NCI-H187 (cell line): Measurements from ENCODE around the gene SLC66A2.

Source experiments
- DNase-seq, 2 experiments: peaks; one replicate each; lab custom pipeline; 2025; lab: John Stamatoyannopoulos, UW

Gene SLC66A2

DNA sequence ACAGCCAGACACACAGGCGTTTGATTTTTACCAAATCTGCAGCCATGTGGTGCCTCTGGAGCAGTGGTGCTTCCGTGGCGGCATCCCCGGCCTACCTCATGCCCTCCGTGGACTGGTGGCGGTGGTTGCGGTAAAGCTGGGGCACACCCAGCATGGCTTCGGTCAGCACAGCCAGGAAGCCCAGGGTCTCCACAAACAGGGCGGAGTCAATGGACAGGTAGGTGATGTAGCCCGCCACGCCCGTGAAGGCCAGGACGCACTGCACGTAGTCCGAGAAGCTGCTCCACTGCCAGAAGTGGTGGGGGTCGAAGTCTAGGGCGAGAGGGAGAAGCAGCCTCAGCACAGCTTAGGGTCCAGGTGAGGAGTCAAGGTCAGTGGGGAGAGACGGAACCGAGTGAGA is 32.4 kb downstream of the SLC66A2 start:
- DNase-seq, result no peak

DNA sequence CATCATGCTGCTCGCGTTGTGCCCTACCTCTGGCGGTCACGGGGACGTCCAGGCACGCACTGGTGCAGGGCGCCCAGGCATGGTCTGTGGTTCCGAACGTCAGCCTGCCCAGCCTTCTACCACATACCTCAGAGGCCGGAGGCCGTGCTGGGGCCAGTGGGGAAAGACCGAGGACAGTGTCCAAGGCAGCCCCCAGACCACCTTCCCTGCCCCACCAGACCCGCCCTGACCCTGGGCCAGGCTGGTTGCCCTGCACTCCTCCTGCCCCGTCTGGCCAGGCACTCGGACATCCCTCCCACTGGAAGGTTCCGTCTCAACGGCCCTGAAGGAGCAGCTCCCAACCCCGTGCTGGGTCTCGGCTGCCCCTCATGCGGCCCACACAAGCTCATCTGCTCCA is 32.8 kb downstream of the SLC66A2 start:
- no peak for DNase-seq

DNA sequence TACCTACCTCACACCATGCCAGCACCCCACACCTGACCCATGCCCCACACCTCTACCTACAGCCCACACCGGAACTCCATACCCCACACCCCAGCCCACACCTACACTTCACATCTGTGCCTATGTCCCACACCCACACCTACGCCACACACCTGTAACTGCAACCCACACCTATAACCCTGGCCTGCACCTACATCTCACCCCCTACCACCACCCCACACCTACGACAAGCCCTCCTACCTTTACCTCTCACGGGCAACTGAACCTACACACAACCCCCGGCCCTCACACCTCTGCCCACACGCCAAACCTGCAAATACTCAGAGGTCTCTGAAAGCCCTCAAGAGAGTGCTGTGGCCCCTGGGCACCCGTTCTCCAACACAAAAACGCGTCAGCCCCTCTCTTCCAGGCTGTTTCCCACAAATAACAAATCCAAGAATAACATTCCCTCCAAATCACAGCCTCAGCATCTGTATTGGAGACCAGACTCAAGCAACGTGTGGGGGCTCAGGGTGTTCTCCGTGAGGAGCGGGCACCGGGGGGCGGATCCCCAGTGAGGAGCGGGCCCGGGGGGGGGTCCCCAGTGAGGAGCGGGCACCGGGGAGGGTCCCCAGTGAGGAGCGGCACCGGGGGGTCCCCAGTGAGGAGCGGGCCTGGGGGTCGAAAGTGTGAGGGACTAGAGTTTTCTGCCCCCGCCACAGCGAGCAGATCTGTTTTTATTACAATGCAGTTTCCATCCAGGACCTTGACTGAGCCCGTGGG is 33.4 kb downstream of the SLC66A2 start:
- no peak for DNase-seq

DNA sequence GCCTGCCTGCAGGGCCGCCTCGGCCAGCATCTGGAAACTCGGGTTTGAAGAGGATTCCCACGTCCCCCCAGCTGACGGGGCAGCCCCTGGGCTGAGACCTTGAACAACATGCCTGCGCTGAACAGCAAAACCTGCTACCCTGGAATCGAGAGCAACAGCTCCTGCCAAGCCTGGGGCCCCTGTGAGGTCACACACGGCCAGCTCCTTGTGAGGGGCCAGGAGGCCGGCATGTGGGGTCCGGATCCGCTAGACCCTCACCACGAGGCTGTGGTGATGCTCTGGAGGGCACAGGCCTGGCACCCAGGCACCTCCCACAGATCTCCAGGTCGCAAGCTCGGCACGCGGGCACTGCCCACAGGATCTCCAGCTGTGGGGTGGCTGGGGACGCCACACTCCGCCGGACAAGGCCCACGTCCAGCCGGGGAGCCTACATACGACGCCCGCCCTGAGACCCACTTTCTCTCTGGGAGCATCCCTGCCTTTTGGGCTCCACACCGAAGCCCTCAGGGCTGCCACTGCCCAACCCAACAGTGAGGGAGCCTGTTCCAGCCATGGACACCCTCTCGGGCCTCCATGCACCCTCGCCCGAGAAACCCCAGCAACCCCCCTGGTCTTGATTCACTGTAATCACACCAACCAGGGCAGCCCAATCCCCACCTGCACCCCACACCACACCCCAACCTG is 34.1 kb downstream of the SLC66A2 start:
- DNase-seq, result no peak

DNA sequence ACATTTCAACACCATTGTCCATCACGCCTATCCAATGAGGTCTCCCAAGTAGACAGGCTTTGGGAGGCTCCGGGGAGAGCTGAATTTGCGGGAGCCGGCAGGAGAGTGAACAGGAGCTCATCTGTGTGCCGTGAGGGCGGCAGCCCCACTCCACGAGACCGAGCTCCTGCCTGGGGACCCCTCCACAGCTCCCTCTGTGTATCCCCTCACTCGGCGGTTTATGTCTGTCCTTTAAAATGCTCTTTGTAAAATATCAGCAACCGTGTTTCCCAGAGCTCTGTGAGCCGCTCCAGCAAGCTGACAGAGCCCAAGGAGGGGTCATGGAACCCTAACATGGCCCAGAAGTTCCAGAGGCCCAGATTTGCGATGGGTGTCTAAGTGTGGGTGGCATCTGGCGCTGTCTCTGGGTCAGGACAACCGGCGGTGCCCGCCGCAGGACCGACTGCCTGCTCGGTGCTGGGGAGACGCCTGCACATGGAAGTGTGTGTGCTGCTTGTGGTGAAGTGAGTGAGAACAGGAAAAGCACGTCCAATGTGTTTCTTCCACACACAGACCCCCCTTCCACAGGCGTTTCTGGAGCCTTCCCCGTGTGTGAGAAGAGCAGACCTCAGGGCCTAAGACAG is 34.8 kb downstream of the SLC66A2 start:
- no peak for DNase-seq

DNA sequence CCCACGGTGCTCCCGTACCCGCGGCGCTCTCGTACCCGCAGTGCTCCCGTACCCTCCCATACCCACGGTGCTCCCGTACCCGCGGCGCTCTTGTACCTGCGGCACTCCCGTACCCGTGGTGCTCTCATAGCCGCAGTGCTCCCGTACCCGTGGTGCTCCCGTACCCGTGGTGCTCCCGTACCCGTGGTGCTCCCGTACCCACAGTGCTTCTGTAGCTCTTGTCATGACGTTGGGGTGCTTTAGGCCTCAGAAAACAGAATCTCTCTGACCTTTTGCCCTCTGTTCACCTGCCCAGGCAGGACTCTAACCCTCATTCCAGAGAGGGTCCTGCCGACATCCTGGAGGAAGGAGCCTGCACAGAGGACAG is 35.3 kb downstream of the SLC66A2 start:
- no peak for DNase-seq

DNA sequence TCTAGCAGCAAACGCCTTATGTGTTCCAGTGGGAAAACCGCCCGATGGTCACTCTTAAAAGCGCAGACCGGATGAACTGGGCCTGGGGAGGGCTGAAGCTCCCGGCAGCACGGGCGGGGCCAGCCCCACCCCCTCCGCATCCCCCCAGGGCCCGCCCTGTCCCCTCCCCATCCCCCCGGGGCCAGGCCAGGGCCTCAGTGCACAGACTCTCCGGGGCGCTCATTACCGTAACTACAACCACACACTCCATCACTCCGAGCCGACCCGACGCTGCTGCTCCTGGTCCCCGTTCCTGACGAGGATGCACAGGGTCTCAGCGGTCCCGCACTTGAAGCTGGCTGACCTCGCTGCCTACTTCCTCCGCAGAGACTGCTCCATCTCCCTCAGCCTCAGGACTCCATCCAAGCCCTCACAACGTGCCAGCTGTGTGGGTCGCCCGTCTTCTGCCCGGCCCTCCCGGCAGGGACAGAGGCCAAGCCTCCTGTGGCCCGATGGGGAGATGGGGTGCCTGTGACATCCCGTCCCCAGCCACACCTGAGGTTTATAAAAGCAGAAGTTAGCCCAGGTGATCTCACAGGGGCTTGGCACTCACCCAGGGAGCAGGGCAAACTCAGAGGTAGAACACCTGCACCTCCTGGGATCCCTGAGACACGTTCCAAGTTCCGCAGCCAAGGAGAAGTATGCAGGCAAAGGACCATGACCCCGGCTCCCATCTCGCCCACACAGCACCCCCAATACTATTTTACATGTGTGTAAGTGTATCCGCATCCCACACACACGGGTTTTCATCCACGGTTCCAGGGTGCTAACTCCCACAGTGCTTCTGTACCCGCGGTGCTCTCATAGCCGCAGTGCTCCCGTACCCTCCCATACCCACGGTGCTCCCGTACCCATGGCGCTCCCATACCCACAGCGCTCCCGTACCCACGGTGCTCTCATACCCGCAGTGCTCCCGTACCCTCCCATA is 36.0 kb downstream of the SLC66A2 start:
- no peak for DNase-seq

DNA sequence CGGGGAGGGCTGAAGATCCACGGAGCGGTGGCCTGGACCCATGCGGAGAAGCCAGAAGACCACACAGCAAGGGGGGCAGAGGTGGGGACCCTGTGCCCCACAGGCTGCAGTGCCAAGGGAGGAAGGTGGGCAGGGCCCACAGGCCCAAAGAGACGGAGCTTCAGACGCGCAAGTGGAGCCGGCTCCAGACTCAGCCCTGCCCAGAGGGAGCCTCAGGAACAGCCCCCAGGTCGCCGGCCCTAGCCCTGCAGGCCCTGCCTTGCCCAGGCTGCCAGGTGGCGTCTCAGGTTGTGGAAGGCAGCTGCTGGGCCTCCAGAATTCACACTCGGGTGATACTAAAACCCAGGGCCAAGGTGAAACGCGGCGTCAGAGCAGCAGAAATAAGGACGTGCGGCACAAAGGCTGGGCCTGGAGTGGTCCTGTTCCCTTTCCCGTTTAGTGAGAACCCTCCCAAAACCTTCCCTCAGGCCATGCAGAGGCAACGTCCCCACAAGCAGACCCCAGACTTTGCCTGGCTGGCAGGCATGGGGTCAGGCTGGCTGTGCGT is 36.8 kb downstream of the SLC66A2 start:
- no peak for DNase-seq

DNA sequence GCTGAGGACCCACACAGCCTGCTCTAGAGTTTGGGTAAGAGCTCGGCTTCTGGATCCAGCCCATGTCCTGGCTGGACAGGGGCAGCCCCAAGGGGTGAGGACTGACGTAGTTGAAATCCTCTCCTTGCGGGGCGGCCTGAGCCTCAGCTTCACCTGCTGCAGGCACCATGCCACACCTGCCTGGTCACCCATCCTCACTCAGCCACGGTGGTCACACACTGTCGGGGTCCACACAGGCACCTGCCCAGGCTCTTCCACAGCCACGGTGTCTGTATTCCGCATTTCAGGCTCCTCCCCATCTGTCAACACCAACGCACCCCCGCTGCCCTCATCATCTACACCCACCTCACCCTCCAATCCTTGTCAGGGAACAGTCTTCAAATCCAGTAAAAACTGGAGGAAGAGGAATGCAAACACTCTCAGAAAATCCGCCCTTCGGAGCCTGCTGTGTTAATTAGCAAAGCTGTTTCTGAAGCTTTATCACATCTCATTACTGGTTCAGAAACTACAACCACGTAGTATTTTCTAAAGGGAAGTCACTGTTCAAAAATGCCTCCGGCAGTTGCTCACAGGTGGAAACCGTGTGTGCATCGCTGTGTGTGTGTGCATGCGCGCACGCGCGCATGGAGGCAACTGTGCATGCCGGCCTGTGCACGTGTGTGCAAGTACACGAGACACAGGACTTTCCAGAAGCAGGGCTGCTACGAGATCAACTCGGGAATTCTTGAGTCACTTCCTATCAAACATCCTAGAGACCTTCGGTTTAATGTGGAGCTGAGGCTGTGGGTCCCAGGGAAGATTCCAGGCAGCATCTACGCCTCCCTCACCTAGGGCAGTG is 38.2 kb downstream of the SLC66A2 start:
- no peak for DNase-seq

DNA sequence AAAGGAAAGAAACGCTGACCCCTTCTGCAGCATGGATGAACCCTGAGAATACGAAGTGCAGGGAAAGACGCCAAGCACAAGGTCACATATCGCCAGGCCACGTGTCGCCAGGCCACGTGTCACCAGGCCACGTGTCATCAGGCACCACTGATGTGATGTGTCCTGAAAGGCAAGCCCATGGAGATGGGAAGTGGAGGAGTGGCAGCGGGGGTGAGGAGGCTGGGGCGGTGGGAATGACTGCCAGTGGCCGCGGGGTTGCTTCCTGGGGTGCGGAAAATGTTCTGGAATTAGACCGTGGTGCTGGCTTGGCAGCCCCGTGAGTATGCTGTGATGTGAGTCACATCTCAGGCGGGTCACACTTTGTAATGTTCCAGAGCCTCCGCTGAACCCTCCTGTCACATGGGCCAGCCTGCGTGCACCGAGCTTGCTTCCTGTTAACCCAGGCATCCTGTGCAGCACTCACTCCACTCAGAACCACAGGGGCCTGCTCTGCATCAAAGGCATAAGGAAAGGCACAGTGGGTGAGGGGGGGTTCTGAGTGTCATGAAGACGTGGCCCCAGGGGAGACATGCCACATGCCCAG is 39.0 kb downstream of the SLC66A2 start:
- no peak for DNase-seq

DNA sequence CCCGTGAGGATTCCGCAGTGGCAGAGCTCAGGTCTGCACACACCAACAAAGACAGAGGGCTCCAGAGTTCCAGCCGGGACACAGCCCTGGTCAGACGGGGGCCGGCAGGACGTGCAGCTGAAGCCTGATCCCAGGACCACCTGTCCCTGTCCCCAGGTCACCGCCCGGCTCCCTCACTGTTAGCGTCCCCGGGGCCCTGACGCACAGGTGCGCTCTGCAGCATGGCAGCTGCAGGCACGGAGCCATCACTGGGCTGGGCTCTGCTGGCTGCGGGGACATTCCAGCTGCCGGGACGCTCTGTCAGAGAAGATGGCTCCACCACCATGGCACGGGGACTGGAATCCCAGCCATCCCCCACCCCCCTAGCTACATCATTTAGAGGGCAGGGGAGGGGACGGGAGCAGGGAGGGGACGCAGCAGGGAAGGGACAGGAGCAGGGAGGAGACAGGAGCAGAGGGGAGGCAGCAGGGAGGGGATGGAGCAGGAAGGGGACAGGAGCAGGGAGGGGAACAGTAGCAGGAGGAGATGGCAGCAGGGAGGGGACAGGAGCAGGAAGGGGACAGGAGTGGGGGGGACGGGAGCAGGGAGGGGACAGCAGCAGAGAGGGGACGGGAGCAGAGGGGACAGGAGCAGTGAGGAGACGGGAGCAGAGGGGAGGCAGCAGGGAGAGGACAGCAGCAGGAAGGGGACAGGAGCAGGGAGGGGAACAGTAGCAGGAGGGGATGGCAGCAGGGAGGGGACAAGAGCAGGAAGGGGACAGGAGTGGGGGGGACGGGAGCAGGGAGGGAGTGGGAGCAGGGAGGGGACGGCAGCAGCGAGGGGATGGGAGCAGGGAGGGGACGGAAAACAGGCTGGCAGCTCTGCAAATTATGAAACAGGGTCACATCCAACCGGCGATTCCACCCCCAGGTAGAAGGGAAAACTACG is 39.8 kb downstream of the SLC66A2 start:
- DNase-seq, result no peak

DNA sequence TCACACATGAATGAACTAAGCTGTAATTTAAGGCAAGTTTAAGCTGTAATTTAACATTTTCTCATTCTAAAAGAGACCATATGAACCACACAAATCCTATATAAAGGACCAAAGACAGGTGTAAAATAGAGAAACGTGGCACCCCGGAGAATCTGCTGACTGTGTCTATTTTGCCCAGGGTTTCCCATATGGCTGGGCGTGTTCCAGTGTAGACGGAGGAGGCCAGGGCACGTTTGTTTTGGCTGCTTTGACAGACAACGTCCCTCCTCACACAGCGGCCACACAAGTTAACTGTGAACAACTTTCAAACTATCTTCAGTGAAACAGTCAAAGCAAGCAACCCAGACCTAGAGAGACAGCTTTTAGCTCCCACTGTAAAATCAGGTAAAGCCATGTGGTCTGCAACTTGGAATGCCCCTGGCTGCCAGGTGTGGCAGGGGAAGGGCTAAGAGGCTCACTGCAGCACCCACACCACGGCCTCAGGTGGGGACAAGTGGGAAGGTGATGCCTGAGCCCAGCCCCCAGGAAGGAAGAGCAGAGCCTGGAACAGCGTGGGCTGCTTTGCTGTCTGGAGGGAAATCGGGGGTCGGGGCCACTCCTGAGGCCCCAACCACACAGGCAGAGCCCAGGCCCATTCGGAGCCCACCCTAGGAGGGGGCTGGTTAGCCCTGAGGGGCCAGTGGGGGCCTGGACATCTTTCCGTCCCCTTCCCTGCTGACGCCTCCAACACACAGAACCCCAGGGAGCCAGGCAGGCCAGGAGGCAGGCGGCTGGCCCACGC is 40.7 kb downstream of the SLC66A2 start:
- DNase-seq, result no peak

DNA sequence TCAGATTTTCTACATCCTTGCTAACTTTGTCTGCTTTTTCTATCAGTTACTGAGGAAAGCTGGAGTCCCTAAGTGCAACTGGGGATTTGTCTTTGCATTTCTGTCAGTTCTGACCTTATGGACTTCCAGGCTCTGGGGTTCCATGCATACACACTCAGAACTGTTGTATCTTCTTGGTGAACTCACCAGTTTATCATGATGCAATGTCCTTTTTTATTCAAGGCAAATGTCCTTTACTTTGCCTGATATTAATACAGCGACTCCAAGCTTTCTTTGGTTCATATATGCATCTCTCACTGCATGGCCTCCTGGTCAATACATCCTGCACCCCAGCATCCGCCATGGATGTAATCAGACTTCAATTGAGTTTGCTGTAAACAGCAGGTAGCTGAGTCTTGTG is 44.7 kb downstream of the SLC66A2 start:
- no peak for DNase-seq

DNA sequence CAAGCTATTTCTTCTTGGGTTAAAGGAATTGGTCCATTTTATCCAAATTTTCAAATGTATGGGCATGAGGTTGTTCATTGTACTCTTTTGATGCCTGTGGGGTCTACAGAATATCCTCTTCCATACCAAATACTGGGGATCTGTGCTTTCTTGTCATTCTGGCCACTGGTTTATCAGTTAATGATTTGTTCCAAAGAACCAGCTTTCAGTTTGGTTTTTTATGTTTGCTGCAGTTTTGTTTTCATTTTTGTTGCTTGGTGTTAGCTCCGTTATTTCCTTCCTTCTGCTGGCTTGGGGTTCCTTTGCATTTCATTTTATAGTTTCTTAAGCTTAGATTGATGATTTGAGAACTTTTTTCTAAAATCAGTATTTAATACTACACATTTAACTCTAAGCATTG is 45.5 kb downstream of the SLC66A2 start:
- DNase-seq, result no peak

DNA sequence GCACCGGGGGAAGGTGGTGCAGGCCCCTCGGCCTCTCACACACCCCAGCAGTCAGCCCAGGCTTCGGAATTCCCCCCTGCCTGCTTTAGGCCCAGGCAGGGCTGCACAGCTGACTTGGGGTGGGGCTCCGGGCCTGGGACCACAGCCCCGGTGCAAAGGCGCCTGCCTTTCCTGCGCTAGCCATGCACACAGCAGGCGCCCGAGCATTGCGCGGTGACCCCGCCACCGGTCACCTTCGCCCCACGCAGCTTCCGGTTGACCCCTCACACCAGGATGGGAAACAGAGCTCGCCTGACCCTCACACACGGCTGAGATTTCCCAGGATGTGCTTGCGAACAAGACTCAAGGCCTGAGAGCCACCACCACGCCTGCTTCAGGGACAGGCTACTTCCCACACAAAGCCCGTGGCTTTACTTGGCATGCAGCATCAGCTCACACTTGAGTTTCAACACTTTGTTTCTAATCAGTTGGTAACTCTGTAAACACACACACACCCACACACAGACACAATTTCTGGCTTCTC is 46.0 kb downstream of the SLC66A2 start:
- no peak for DNase-seq

DNA sequence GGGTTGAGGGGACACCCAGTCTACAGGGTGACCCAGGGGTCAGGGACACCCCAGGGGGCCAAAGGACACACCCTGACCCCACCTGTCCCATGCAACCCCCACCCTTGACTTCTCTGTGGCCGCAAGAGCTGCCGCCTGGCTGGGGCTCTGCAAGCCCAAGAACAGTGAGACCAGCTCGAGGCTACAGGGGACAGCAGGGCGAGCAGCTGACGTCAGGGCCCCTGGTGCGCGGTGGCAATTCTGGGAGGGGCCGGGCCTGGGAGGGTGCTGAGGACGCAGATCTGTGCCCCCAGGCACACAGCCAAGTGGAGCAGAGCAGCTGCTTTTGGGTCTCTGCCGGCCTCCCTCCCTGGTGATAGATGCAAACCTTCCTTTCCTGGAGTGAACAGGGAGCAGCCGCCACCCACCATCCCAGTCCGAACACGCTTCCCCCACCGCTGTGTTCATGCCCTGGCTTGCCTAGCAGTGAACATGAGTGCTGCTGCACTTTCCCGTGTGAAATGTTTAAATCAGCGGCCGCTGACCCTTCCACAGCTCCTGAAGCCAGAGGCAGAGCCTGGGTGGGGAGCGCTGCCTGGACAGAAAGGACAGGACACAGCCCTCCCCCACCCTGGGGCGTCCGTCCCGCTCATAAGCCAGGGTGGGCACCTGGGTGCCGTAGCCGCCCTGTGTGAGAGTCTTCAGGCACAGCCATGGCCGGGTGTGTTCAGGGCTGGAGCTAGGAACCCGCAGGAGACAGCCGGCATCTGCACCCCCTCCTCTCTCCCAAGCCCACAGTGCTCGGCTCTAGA is 46.9 kb downstream of the SLC66A2 start:
- no peak for DNase-seq

DNA sequence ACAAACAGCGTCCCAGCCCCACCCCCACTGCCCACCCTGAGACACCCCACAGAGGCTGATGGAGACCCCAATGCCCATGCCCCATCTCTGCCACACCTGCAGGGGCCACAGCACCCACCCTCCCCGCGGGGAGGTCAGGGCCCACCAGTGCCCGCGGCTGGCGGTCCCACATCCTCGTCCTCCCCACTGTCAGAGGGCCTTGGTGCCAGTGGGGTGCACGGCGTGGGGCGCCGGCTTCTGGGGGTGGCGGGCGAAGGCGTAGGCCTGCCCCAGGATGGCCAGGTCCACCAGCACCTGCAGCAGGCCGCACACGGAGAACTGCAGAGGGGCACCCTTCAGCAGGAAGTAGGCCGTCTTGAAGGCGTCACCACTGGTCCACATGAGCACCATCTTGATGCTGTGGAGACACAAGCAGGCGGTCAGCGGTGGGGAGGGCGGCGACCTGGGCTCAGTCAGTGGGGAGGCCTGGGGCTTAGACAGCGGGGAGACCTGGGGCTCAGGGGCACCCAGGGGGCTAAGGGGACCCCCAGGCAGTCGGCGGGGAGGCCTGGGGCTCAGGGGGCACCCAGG is 47.6 kb downstream of the SLC66A2 start:
- DNase-seq, result no peak
